H9 (cell line): ENCODE measurements around the gene PALM3. TPM values are rescaled to one million over a fixed set of nuclear protein-coding genes. Genes with fewer than 3 reads are reported as not detected.

ENCODE experiments used
- DNase-seq: peaks from one replicate; pipeline ENCODE4 v3.0.0-alpha.2; 2017
- H2AFZ ChIP-seq: one replicate; pipeline ENCODE4 v1.6.1; 2013; ENCODE audit warnings: mild to moderate bottlenecking, low read length, control low read depth, moderate library complexity
- H2AK5ac ChIP-seq: 2 replicates; pipeline ENCODE4 v1.6.1; 2013; ENCODE audit warnings: low read length, control low read depth, mixed read lengths; ENCODE audit not compliant: insufficient read length
- H2BK120ac ChIP-seq: one replicate; pipeline ENCODE4 v1.6.1; 2013; ENCODE audit warnings: low read depth, mild to moderate bottlenecking, low read length, control low read depth, inconsistent platforms; ENCODE audit not compliant: poor library complexity, severe bottlenecking
- H2BK12ac ChIP-seq: 2 replicates; pipeline ENCODE4 v1.6.1; 2013; ENCODE audit warnings: low read length, control low read depth, mixed read lengths, low read depth; ENCODE audit not compliant: insufficient read length
- H2BK15ac ChIP-seq: 2 replicates; pipeline ENCODE4 v1.6.1; 2013; ENCODE audit warnings: low read depth, low read length, control low read depth
- H2BK20ac ChIP-seq: one replicate; pipeline ENCODE4 v1.6.1; 2013; ENCODE audit warnings: low read depth, mild to moderate bottlenecking, low read length, control low read depth, inconsistent platforms; ENCODE audit not compliant: poor library complexity, severe bottlenecking
- H2BK5ac ChIP-seq: 2 replicates; pipeline ENCODE4 v1.6.1; 2013; ENCODE audit warnings: low read length, control low read depth, mixed read lengths; ENCODE audit not compliant: insufficient read length
- H3K14ac ChIP-seq: 2 replicates; pipeline ENCODE4 v1.6.1; 2013; ENCODE audit warnings: low read length, control low read depth; ENCODE audit not compliant: insufficient read depth
- H3K18ac ChIP-seq: 2 replicates; pipeline ENCODE4 v1.6.1; 2013; ENCODE audit warnings: low read depth, mild to moderate bottlenecking, mixed read lengths, low read length, control low read depth; ENCODE audit not compliant: insufficient read length
- H3K23ac ChIP-seq: 2 replicates; pipeline ENCODE4 v1.6.1; 2013; ENCODE audit warnings: low read length, control low read depth, mixed read lengths, low read depth; ENCODE audit not compliant: insufficient read length
- H3K23me2 ChIP-seq: 2 replicates; pipeline ENCODE4 v1.6.1; 2013; ENCODE audit warnings: low read depth, mild to moderate bottlenecking, mixed read lengths, low read length, control low read depth; ENCODE audit not compliant: insufficient read length, poor library complexity, severe bottlenecking
- H3K27ac ChIP-seq: 2 replicates; pipeline ENCODE4 v1.5.1; 2013; ENCODE audit warnings: low read length, control low read depth, mixed read lengths, low read depth; ENCODE audit not compliant: insufficient read length
- H3K27me3 ChIP-seq: 2 replicates; pipeline ENCODE4 v1.6.1; 2013; ENCODE audit warnings: low read length, control low read depth, inconsistent platforms; ENCODE audit not compliant: insufficient read depth
- H3K4ac ChIP-seq: 2 replicates; pipeline ENCODE4 v1.6.1; 2013; ENCODE audit warnings: low read depth, mild to moderate bottlenecking, control low read depth, inconsistent platforms, low read length, moderate library complexity
- H3K4me1 ChIP-seq: 2 replicates; pipeline ENCODE4 v1.6.1; 2013; ENCODE audit warnings: low read length, control low read depth, inconsistent platforms; ENCODE audit not compliant: insufficient read depth
- H3K4me2 ChIP-seq: 2 replicates; pipeline ENCODE4 v1.6.1; 2013; ENCODE audit warnings: low read length, control low read depth, mixed read lengths; ENCODE audit not compliant: insufficient read length, insufficient read depth
- H3K56ac ChIP-seq: 2 replicates; pipeline ENCODE4 v1.6.1; 2013; ENCODE audit warnings: low read depth, mild to moderate bottlenecking, mixed read lengths, low read length, control low read depth; ENCODE audit not compliant: insufficient read length
- H3K79me1 ChIP-seq: 2 replicates; pipeline ENCODE4 v1.6.1; 2013; ENCODE audit warnings: low read depth, mild to moderate bottlenecking, moderate library complexity, low read length, control low read depth, inconsistent platforms; ENCODE audit not compliant: insufficient read depth, poor library complexity, severe bottlenecking
- H3K79me2 ChIP-seq: 2 replicates; pipeline ENCODE4 v1.6.1; 2013; ENCODE audit warnings: low read length, control low read depth, inconsistent platforms; ENCODE audit not compliant: insufficient read depth
- H3K9ac ChIP-seq: 2 replicates; pipeline ENCODE4 v1.6.1; 2013; ENCODE audit warnings: low read length, control low read depth, mixed read lengths; ENCODE audit not compliant: insufficient read length; ENCODE audit errors: extremely low read depth
- H3K9me3 ChIP-seq: one replicate; pipeline ENCODE4 v1.6.1; 2013; ENCODE audit warnings: low read depth, low read length, inconsistent platforms; ENCODE audit not compliant: control insufficient read depth
- H3T11ph ChIP-seq: one replicate; pipeline ENCODE4 v1.6.1; 2013; ENCODE audit warnings: mild to moderate bottlenecking, low read length, control low read depth, inconsistent platforms
- H4K20me1 ChIP-seq: one replicate; pipeline ENCODE4 v1.6.1; 2013; ENCODE audit not compliant: control insufficient read depth, insufficient read length, insufficient read depth
- H4K5ac ChIP-seq: 2 replicates; pipeline ENCODE4 v1.6.1; 2013; ENCODE audit warnings: low read depth, mild to moderate bottlenecking, mixed read lengths, low read length, control low read depth; ENCODE audit not compliant: insufficient read length
- H4K8ac ChIP-seq: replicated peaks from 2 replicates; pipeline ENCODE4 v1.6.1; 2013; ENCODE audit warnings: low read length, control low read depth, mixed read lengths, low read depth; ENCODE audit not compliant: insufficient read length
- H4K91ac ChIP-seq: 2 replicates; pipeline ENCODE4 v1.6.1; 2013; ENCODE audit warnings: low read depth, mild to moderate bottlenecking, moderate library complexity, mixed read lengths, low read length, control low read depth; ENCODE audit not compliant: insufficient read length
- H3K27ac Mint-ChIP-seq, 3 experiments: 2 replicates in 2 of 3; 3 replicates in 1 of 3; pipeline ENCODE4 v1.8.0; 2020 to 2021; ENCODE audit warnings: mixed read lengths in 3 of 3, mild to moderate bottlenecking in 1 of 3, moderate library complexity in 1 of 3
- H3K27me3 Mint-ChIP-seq: 2 replicates; pipeline ENCODE4 v1.8.0; 2021; ENCODE audit warnings: low read depth, mild to moderate bottlenecking, moderate library complexity, mixed read lengths
- H3K36me3 Mint-ChIP-seq, 3 experiments: 2 replicates in 2 of 3; 3 replicates in 1 of 3; pipeline ENCODE4 v1.8.0; 2020 to 2021; ENCODE audit warnings: low read depth in 3 of 3, mixed read lengths in 3 of 3; ENCODE audit not compliant: insufficient read depth in 1 of 3
- H3K4me1 Mint-ChIP-seq, 2 experiments: 2 replicates each; pipeline ENCODE4 v1.8.0; 2020; ENCODE audit warnings: mixed read lengths in 2 of 2
- H3K4me3 Mint-ChIP-seq, 2 experiments: 2 replicates in 1 of 2; 3 replicates in 1 of 2; pipeline ENCODE4 v1.8.0; 2020 to 2021; ENCODE audit warnings: mild to moderate bottlenecking in 2 of 2, mixed read lengths in 2 of 2, moderate library complexity in 1 of 2
- H3K9me3 Mint-ChIP-seq, 2 experiments: 2 replicates in 1 of 2; 3 replicates in 1 of 2; pipeline ENCODE4 v1.8.0; 2020; ENCODE audit warnings: mild to moderate bottlenecking in 2 of 2, mixed read lengths in 2 of 2, moderate library complexity in 1 of 2
- CTCF ChIP-seq: fragments of 200-600 bp; sonication (generic); conservative IDR thresholded peaks from 3 replicates; pipeline ENCODE4 v1.8.0; 2021; ENCODE audit warnings: antibody characterized with exemption, mild to moderate bottlenecking
- WGBS: extraction: QIAGEN DNeasy Blood & Tissue Kit; methylation state at CpG from one replicate; pipeline ENCODE4 v1.1.7; 2013; ENCODE audit warnings: missing lambda C conversion rate, low lambda C conversion rate, mixed read lengths; ENCODE audit not compliant: insufficient read length; ENCODE audit errors: extremely low coverage; 5-methylcytosine and 5-hydroxymethylcytosine counted together
- total RNA-seq: library from RNA; stranded (reverse); gene quantifications from 2 replicates; pipeline ENCODE4 v1.2.1, GENCODE V29; 2021

The PALM3 gene
- total RNA-seq, 1 experiment from 2014 or later = 11.5 TPM

- Mint-ChIP-seq H3K4me1 (peaks cover 27 to 29% of the 10 kb centered on the region in 2 experiments), H3K27ac (peak overlapping the region in 1 of 3 experiments; percentile 59; a peak in 1 of 7 replicates), H3K9me3 (no peaks in the 10 kb centered on the region), H3K36me3 (no peaks in the 10 kb centered on the region; a peak in 1 of 7 replicates), H3K4me3 (peak overlapping the region in 1 of 2 experiments; percentile 48; a peak in 1 of 5 replicates), H3K27me3 (peaks cover 2% of the 10 kb centered on the region; the same call in 1 of the 2 replicates)
- Histone ChIP-seq H4K91ac (no peak overlapping the region), H2BK12ac (no peak overlapping the region), H3K79me1 (no peaks in the 10 kb centered on the region), H3K9me3 (no peaks in the 10 kb centered on the region), H2AFZ (no peak overlapping the region), H3K4ac (no peak overlapping the region), H4K5ac (no peak overlapping the region), H3T11ph (no peak overlapping the region), H4K8ac (no peak overlapping the region), H2BK120ac (no peak overlapping the region), H3K18ac (no peak overlapping the region), H3K4me1 (peaks cover 7% of the 10 kb centered on the region; the same call in 1 of the 2 replicates), H3K9ac (no peak overlapping the region), H3K56ac (no peak overlapping the region), H2BK20ac (no peak overlapping the region), H3K79me2 (no peaks in the 10 kb centered on the region; the same call in 1 of the 2 replicates), H3K27ac (no peak overlapping the region), H3K27me3 (no peaks in the 10 kb centered on the region; the same call in 1 of the 2 replicates), H4K20me1 (no peaks in the 10 kb centered on the region), H2BK15ac (no peak overlapping the region), H3K4me2 (no peak overlapping the region), H2BK5ac (no peak overlapping the region), H3K23me2 (peaks cover under 1% of the 10 kb centered on the region), H3K23ac (no peak overlapping the region), H3K14ac (no peak overlapping the region), H2AK5ac (no peak overlapping the region)
- TF ChIP-seq CTCF = no peak
- no peak for DNase-seq
- WGBS = no CpG with 5 or more reads among the region's 1 CpG
These were observed 49.6 kb upstream of the PALM3 start for GRCh38 chr19:14111486-14111885.
